CD4-positive, alpha-beta T cell treated with Interferon alpha-2 for 1 hour (primary cell): ENCODE results near the gene KRTAP10-7.
"Not testable (repeated sequence)": the region's sequence is repeated elsewhere in the genome, so short reads cannot be mapped to it uniquely, and the experiment has no call there.

Experiments used
- DNase-seq, 2 donors: peaks; one replicate each; pipeline ENCODE4 v3.0.0-alpha.2; 2020 to 2022

Gene KRTAP10-7

DNA sequence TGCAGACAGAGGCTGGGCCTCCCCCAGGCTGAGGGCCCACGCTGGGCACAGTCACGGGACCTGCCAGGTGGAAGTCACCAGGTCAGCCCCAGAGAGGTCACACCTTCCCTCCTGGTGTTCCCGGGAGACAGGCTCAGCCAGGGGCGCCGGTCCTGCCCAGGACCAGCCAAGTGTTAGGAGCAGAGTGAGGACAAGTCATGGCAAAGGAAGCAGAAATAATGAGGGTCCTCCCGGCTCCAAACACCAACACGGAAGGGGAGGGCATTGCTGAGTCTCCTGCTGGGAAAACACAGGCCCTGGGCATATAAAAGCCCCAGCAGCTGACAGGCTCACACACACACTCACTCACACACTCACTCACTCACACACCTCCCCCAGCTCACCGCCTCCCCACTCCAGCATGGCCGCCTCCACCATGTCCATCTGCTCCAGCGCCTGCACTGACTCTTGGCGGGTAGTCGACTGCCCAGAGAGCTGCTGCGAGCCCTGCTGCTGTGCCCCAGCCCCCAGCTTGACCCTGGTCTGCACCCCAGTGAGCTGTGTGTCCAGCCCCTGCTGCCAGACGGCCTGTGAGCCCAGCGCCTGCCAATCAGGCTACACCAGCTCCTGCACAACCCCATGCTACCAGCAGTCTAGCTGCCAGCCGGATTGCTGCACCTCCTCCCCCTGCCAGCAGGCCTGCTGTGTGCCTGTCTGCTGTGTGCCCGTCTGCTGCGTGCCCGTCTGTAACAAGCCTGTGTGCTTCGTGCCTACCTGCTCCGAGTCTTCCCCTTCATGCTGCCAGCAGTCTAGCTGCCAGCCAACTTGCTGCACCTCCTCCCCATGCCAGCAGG is 36.8 kb downstream of the KRTAP10-7 start, which contains the start of gene KRTAP10-10:
Gene KRTAP10-10 (plus strand): TSS at position 339 of the 833 bp plus-strand sequence. CDS start 62 bp downstream, at position 401.
- no peak for DNase-seq

DNA sequence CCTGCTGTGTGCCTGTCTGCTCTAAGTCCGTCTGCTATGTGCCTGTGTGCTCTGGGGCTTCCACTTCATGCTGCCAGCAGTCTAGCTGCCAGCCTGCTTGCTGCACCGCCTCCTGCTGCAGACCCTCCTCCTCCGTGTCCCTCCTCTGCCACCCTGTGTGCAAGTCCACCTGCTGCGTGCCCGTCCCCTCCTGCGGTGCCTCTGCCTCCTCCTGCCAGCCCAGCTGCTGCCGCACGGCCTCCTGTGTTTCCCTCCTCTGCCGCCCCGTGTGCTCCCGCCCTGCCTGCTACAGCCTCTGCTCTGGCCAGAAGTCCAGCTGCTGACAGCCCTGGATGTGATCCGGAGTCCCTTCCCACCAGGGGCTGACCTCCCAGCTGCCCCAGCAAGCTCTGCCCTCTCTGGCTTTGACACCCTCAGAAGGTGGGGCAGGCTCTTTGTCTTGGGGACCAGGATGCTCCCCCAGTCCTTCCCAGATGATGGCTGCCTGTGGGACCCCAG is 37.5 kb downstream of the KRTAP10-7 start:
- DNase-seq = not testable (repeated sequence)

DNA sequence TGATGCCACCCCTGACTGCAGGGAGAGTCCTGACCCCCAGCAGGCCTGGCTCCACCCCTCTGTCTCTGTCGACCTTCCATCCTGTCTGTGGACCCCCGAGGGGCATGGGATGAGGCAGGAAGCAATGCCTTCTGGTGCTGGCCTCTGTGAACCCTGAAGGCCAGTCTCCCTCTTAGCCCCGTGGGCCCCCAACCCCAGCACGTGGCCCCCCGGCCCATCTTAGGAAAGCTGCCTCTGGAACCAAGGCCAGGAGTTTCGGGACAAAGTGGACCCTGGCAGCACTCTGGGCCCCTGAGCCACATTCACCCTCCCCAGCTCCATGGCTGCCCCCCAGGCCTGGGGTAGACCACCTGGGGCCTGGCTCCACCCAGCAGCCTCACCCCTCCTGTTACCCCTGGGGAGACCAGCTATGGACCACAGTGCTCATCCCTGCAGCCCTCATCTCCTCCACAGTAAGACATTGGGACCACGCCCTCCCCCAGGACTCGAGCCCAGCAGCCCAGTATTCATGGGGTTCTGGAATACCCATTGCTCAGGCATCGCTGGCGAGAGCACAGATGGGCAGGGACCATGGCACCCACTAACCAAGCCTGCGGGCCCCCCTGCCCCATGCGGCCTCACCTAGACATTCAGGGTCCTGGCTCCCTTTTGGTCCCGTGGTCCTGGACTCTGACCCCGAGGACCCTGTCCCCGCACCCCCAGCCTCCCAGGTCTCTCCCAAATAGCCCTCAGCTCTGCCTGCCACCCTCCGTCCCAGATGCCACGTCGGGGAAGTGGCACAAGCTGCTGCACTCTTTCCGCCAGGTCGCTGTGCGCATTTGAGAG is 38.3 kb downstream of the KRTAP10-7 start:
- DNase-seq = not testable (repeated sequence)

DNA sequence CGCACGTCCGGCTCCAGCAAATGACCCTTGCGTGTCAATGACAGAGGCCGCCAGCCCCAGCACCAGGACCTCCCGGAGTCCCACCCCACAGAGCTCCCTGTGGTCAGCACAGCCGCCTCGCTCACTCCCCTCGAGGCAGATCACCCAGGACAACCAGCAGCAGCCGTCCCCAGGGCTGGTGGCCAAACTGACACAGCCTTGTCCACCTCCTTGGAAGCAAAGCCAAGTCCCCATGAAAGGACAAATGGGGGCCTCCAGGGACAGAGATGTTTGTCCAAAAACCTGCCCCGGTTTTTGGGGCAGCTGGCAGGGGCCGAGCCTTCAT is 38.9 kb downstream of the KRTAP10-7 start:
- no peak for DNase-seq

DNA sequence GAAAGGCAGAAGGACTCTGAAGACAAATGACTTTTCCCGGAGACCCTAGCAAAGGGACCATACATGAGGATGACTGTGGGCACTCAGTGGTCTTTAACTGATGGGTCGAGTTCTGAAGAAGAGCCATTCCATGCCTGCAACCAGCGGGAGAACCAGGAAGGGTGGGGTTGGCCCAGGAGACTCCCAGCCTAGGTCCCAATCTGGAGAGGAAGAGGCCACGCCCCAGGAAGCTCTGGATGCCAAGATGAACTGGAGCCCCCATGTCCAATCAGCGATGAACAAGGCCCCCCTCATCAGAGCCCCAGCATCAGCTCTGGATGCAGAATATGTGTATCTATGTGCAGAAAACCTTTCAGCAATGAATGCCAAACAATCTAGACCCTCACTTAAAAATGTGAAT is 40.4 kb downstream of the KRTAP10-7 start:
- DNase-seq = no peak

DNA sequence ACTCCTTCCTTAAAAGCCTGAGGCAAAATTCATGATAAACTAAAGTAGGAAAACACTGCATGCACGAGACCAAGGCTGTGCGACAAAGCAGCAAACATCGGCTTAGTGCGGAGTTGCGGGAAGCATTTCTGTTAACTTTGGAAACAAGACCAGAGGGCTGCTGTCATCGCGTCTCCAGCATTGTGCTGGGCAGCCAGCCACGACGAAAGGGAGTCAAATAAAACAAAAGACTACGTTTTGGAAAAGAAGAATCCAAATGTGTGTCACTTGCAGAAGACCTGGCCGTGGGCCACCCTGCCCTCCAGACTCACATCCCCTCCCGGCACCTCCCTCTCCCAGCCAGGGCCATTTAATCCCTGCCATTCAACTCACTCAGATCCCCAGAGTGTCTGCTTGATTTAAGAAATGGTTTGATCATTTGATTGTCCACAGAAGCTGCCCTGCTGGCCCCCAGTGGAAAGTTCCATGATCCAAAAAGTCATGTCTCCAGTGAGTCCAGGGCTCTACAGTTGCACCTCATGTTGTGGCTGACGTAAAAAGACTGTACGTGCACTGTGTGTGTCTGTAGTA is 43.4 kb downstream of the KRTAP10-7 start:
- no peak for DNase-seq

DNA sequence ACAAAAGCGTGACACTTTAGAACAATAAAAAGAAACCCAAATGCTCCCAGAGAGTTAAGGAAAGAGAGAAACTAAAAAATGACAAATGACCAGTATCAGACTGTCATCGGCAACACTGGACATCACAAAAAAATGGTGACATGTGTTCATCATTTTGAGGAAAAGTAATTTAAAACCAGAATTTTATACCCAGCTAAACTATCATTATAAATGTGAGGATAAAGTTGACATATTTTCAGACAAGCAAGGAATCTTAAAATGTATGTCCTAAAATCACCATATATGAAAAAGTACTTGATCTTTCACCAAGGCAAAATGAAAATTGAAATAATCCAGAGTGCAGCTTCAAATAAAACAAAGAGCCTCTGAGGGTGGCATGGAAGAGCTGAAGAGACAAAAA is 44.5 kb downstream of the KRTAP10-7 start:
- no peak for DNase-seq

DNA sequence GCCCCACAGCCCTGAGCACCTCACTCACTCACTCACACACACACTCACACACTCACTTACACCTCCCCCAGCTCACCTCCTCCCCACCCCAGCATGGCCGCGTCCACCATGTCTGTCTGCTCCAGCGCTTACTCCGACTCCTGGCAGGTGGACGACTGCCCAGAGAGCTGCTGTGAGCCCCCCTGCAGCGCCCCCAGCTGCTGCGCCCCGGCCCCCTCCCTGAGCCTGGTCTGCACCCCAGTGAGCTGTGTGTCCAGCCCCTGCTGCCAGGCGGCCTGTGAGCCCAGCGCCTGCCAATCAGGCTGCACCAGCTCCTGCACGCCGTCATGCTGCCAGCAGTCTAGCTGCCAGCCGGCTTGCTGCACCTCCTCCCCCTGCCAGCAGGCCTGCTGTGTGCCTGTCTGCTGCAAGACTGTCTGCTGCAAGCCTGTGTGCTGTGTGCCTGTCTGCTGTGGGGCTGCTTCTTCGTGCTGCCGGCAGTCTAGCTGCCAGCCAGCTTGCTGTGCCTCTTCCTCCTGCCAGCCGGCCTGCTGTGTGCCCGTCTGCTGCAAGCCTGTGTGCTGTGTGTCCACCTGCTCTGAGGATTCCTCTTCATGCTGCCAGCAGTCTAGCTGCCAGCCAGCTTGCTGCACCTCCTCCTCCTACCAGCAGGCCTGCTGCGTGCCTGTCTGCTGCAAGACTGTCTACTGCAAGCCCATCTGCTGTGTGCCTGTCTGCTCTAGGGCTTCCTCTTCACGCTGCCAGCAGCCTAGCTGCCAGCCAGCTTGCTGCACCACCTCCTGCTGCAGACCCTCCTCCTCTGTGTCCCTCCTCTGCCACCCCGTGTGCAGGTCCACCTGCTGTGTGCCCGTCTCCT is 46.2 kb downstream of the KRTAP10-7 start, which contains the start of gene KRTAP10-11:
Gene KRTAP10-11 (plus strand): TSS at position 49 of the 856 bp plus-strand sequence. CDS start 45 bp downstream, at position 94.
- DNase-seq = not testable (repeated sequence)

DNA sequence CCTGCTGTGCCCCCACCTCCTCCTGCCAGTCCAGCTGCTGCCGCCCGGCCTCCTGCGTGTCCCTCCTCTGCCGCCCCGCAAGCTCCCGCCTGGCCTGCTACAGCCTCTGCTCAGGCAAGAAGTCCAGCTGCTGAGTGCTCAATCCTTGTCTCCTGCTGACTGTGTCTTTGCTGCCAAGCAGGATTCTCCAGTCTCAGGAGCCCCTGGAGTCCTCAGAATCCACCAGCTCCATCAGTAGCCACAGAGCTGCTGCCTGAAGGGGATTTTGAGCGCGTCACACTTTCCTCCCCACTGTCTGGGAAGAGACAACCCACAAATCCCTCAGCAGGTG is 46.8 kb downstream of the KRTAP10-7 start:
- no peak for DNase-seq

DNA sequence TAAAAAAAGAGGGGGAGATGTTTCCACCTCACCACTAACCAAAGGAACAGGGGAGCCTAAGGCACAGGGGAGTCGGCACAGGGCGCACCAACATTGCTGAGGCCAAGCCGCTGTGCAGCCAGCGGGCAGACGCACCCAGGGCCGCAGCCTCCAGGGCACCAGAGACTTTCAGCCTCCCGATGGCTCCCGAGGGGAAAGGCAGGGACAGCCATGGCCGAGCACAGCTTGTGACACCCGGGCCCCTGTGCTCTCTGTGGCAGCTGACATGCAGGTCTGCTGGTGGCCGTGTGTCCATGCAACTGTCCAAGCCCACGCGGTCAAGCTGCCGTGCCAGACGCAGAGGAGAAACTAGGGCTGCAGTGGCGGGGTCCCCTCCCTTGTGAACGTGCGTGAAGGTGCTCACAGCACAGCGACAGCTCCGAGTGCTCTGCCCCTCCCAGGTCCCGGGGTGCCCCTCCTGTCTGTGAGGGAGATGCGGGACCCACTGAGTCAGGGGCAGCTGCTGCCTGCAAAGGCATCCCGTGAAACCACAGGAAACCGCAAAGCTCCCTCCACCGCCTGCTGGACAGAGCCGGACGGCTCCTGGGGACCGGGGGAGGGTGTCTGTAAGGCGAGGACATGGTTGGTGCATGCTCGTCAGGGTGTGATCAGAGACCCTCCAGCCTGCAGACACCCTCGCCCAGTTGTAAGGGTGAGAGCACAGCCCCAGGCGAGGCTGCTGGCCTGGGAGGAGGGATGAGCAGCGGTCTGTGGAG is 48.3 kb downstream of the KRTAP10-7 start:
- DNase-seq = no peak

- DNase-seq = no peak
Measured at GRCh38 chr21:44649521-44650100, 49.2 kb downstream of the KRTAP10-7 start.

GRCh38 chr21:44650265-44650972 is 50.0 kb downstream of the KRTAP10-7 start:
- no peak for DNase-seq

- no peak for DNase-seq
Measured at GRCh38 chr21:44650973-44651675, 50.7 kb downstream of the KRTAP10-7 start.
